HCT116 (cell line): ENCODE results near the gene CHRNA4. TPM values are rescaled to one million over a fixed set of nuclear protein-coding genes. Genes with fewer than 3 reads are reported as not detected.

Source experiments
- ATAC-seq: fragments of 200-7000 bp; cut with Tn5 transposase; 2 replicates; pipeline ENCODE4 v1.9.1; 2020; ENCODE audit warnings: mild to moderate bottlenecking, moderate library complexity
- BruUV-seq: library from RNA; stranded (reverse); fragments of 400-500 nt; replicated peaks from 2 replicates; lab custom pipeline; 2021; lab: Mats Ljungman, UMichigan
- CTCF ChIA-PET: fragments of 300-600 bp; sonication (Branson Sonifier 250); formaldehyde crosslinking; loops from one replicate; lab custom pipeline; 2021; ENCODE audit warnings: antibody characterized with exemption; lab: Charles Lee
- POLR2A ChIA-PET: fragments of 300-600, 350-600 bp; sonication (Branson Sonifier 250); formaldehyde crosslinking; loops from one replicate; lab custom pipeline; 2021; ENCODE audit warnings: antibody characterized with exemption; lab: Charles Lee
- RAD21 ChIA-PET, 2 experiments: fragments of 300-600 bp; sonication (Branson Sonifier 250); formaldehyde crosslinking; loops; one replicate each; lab custom pipeline; 2023; ENCODE audit warnings: low total read pairs in 2 of 2; ENCODE audit not compliant: uncharacterized antibody in 2 of 2, unreplicated experiment in 2 of 2, low non-redundant PET in 1 of 2; lab: Charles Lee
- DNase-seq: peaks from one replicate; pipeline ENCODE4 v3.0.0-alpha.2; 2010; ENCODE audit warnings: low read depth, low spot score
- H2AFZ ChIP-seq: fragments of 200-600 bp; shearing (Covaris generic), sonication (generic); 2 replicates; pipeline ENCODE4 v1.6.1; 2017; ENCODE audit warnings: low read depth, mixed run types, mixed read lengths, antibody characterized with exemption, low read length; ENCODE audit not compliant: poor library complexity, severe bottlenecking
- H3K27ac ChIP-seq: 2 replicates; pipeline ENCODE4 v1.5.1; 2012; ENCODE audit warnings: low read depth, low read length
- H3K27me3 ChIP-seq: fragments of 200-600 bp; sonication (generic); 2 replicates; pipeline ENCODE4 v1.6.1; 2016; ENCODE audit warnings: mixed run types, low read length, mixed read lengths; ENCODE audit not compliant: insufficient read depth
- H3K36me3 ChIP-seq, 2 experiments: fragments of 200-500 bp in 1 of 2; fragments of 200-600 bp in 1 of 2; sonication (Bioruptor generic) in 1 of 2; sonication (generic) in 1 of 2; 2 replicates each; pipeline versions ENCODE4 v1.5.1 to v1.6.1; 2014 to 2016; ENCODE audit warnings: low read length in 2 of 2, inconsistent platforms in 1 of 2, mixed read lengths in 1 of 2, mixed run types in 1 of 2; ENCODE audit not compliant: insufficient read depth in 2 of 2, control insufficient read depth in 1 of 2
- H3K4me1 ChIP-seq, 2 experiments: fragments of 200-600 bp in 1 of 2; sonication (generic) in 1 of 2; 2 replicates each; pipeline versions ENCODE4 v1.5.1 to v1.6.1; 2012 to 2017; ENCODE audit warnings: low read length in 2 of 2, inconsistent platforms in 1 of 2, mild to moderate bottlenecking in 1 of 2, mixed read lengths in 1 of 2, mixed run types in 1 of 2, moderate library complexity in 1 of 2; ENCODE audit not compliant: insufficient read depth in 2 of 2, control insufficient read depth in 1 of 2
- H3K4me2 ChIP-seq: fragments of 200-600 bp; sonication (generic); 2 replicates; pipeline ENCODE4 v1.6.1; 2017; ENCODE audit warnings: mixed run types, low read length, mixed read lengths
- H3K4me3 ChIP-seq, 2 experiments: fragments of 200-600 bp in 1 of 2; sonication (generic) in 1 of 2; replicated peaks in 1 of 2; 2 replicates each; pipeline ENCODE4 v1.5.1; 2011 to 2016; ENCODE audit warnings: low read length in 2 of 2, control low read depth in 1 of 2, low read depth in 1 of 2, mild to moderate bottlenecking in 1 of 2, mixed read lengths in 1 of 2, mixed run types in 1 of 2
- H3K79me2 ChIP-seq: fragments of 200-600 bp; sonication (generic); 2 replicates; pipeline ENCODE4 v1.6.1; 2017; ENCODE audit warnings: mild to moderate bottlenecking, mixed run types, low read length, moderate library complexity, mixed read lengths; ENCODE audit not compliant: insufficient read depth
- H3K9ac ChIP-seq: fragments of 200-600 bp; sonication (generic); 2 replicates; pipeline ENCODE4 v1.6.1; 2016; ENCODE audit warnings: low read length, mixed read lengths
- H3K9me2 ChIP-seq: fragments of 200-600 bp; sonication (generic), shearing (Covaris generic); 2 replicates; pipeline ENCODE4 v1.6.1; 2017; ENCODE audit warnings: mixed run types, mild to moderate bottlenecking, moderate library complexity; ENCODE audit not compliant: insufficient read depth
- H3K9me3 ChIP-seq, 2 experiments: fragments of 200-500 bp in 1 of 2; fragments of 200-600 bp in 1 of 2; sonication (Bioruptor generic) in 1 of 2; sonication (generic) in 1 of 2; 2 replicates each; pipeline ENCODE4 v1.6.1; 2014 to 2017; ENCODE audit warnings: low read length in 2 of 2, mixed read lengths in 2 of 2, inconsistent platforms in 1 of 2, low read depth in 1 of 2, mild to moderate bottlenecking in 1 of 2, mixed run types in 1 of 2, moderate library complexity in 1 of 2; ENCODE audit not compliant: control insufficient read depth in 1 of 2, insufficient read depth in 1 of 2
- H4K20me1 ChIP-seq: fragments of 200-600 bp; sonication (generic), shearing (Covaris generic); 2 replicates; pipeline ENCODE4 v1.6.1; 2017; ENCODE audit warnings: mixed run types, mild to moderate bottlenecking, moderate library complexity; ENCODE audit not compliant: insufficient read depth
- ATF3 ChIP-seq: IDR thresholded peaks from 2 replicates; pipeline ENCODE4 v1.6.1; 2012
- CBX3 ChIP-seq: IDR thresholded peaks from 2 replicates; pipeline ENCODE4 v1.6.1; 2012; ENCODE audit warnings: low read depth
- ELF1 ChIP-seq: IDR thresholded peaks from 2 replicates; pipeline ENCODE4 v1.6.1; 2012; ENCODE audit warnings: low read depth, borderline replicate concordance
- EZH2phosphoT487 ChIP-seq: fragments of 200-600 bp; IDR thresholded peaks from 2 replicates; pipeline ENCODE4 v1.6.1; 2018; ENCODE audit warnings: antibody characterized with exemption, borderline replicate concordance
- FOSL1 ChIP-seq: IDR thresholded peaks from 2 replicates; pipeline ENCODE4 v1.6.1; 2012; ENCODE audit warnings: low read depth
- POLR2AphosphoS5 ChIP-seq: IDR thresholded peaks from 2 replicates; pipeline ENCODE4 v1.6.1; 2011; ENCODE audit warnings: mild to moderate bottlenecking, low read depth, low read length, moderate library complexity
- TCF7L2 ChIP-seq: IDR thresholded peaks from 2 replicates; pipeline ENCODE4 v1.7.0; 2011; ENCODE audit warnings: borderline replicate concordance, inconsistent platforms; ENCODE audit not compliant: insufficient read depth, insufficient read length; ENCODE audit errors: extremely low read depth
- YY1 ChIP-seq: IDR thresholded peaks from 2 replicates; pipeline ENCODE4 v1.6.1; 2011; ENCODE audit warnings: low read length, low read depth, moderate library complexity, mild to moderate bottlenecking; ENCODE audit not compliant: insufficient replicate concordance; ENCODE audit errors: extremely low read depth
- ZFX ChIP-seq: fragments of 450-650 bp; IDR thresholded peaks from 2 replicates; pipeline ENCODE4 v1.6.1; 2017
- intact Hi-C: fragments of 100-400 bp; cut with micrococcal nuclease; formaldehyde crosslinking; loops from 2 replicates; pipeline ENCODE4 v1.10.0; 2022
- total RNA-seq: library from RNA; stranded (reverse); gene quantifications from one replicate; pipeline ENCODE4 v1.2.1, GENCODE V29; 2021; ENCODE audit not compliant: unreplicated experiment

CHRNA4 gene
- total RNA-seq, 1 experiment from 2014 or later = not detected

GRCh38 chr20:63372971-63373885 is 12.1 kb upstream of the CHRNA4 start:
- ATAC-seq (no peak), DNase-seq (no peak)
- no peak overlapping the region for H3K9ac ChIP-seq
- no peaks in the 10 kb centered on the region for H3K9me2 ChIP-seq
- TF ChIP-seq ZFX (no peak), YY1 (no peak), CBX3 (no peak)
- no peaks in the 10 kb centered on the region for H3K79me2 ChIP-seq
- no peaks in the 10 kb centered on the region for H3K36me3 ChIP-seq
- no peaks in the 10 kb centered on the region for H3K9me3 ChIP-seq
- ChIA-PET POLR2A (no interaction called here), CTCF (no interaction called here), RAD21 (no interaction called here)
- H3K4me2 ChIP-seq = no peak overlapping the region
- H3K4me1 ChIP-seq = no peaks in the 10 kb centered on the region
- no peak overlapping the region for H3K4me3 ChIP-seq
- H2AFZ ChIP-seq = no peak overlapping the region
- H4K20me1 ChIP-seq = no peaks in the 10 kb centered on the region
- no peak overlapping the region for H3K27ac ChIP-seq
- intact Hi-C loops = no loop called here
- H3K27me3 ChIP-seq = peaks cover 18% of the 10 kb centered on the region; the same call in 1 of the 2 replicates
- BruUV-seq = no TSS peak

DNA sequence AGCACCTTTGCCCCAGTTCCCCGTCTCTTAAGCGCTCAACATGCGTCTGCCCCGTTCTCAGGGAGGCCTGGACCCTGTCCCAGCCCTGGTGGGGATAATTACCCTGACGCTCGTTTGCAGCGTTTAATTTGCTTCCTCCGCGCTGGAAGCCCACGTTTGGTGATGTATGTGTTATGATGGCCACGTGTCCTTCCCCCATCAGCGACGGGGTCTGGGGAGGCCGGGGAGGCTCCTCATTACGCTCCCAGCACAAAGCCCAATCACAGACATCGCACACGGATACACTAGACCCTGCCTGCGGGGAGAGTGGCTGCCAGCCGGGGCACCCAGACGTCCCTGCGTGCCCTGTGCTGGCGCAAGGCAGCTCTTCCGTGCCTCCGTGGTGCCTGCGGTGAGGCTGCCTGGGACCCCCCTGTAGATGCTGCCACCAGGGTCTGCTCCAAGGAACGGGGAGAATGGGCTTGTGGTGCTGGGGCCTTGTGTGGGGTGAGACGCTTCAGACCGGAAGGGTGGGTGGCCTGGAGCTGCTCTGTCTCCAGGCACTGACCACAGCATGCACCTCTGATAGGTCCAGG is 10.2 kb upstream of the CHRNA4 start:
- no TSS peak for BruUV-seq
- Histone ChIP-seq H3K4me1 (no peaks in the 10 kb centered on the region), H3K27ac (no peak overlapping the region), H3K9me3 (no peaks in the 10 kb centered on the region), H3K9ac (no peak overlapping the region), H3K4me3 (no peak overlapping the region), H3K27me3 (peaks cover 18% of the 10 kb centered on the region; the same call in 1 of the 2 replicates), H3K9me2 (no peaks in the 10 kb centered on the region), H3K79me2 (no peaks in the 10 kb centered on the region), H2AFZ (no peak overlapping the region), H3K4me2 (no peak overlapping the region), H4K20me1 (no peaks in the 10 kb centered on the region), H3K36me3 (no peaks in the 10 kb centered on the region)
- ChIA-PET RAD21 (no interaction called here), POLR2A (no interaction called here), CTCF (interaction anchor here (1.3 kb wide), 1 partner anchor 10 kb away, joined by 4 read pairs; no protein-coding TSS in a partner anchor)
- TF ChIP-seq FOSL1 (no peak), EZH2phosphoT487 (no peak), ATF3 (no peak), TCF7L2 (no peak), ELF1 (no peak), POLR2AphosphoS5 (no peak), ZFX (no peak)
- ATAC-seq = no peak
- intact Hi-C loops = no loop called here
- DNase-seq = no peak
